HG02870 (cell line): ENCODE data around the gene LRRFIP1.
A peak's percentile ranks its signal among the peaks of the same experiment; 100 is the strongest.
"Not testable (repeated sequence)": the region's sequence is repeated elsewhere in the genome, so short reads cannot be mapped to it uniquely, and the experiment has no call there.

Experiments used
- ATAC-seq: cut with Tn5 transposase; IDR thresholded peaks from one replicate; pipeline ENCODE4 v1.9.1; 2021; ENCODE audit warnings: mild to moderate bottlenecking, moderate library complexity; ENCODE audit not compliant: unreplicated experiment

LRRFIP1 gene

GRCh38 chr2:237682856-237683670 lies 55.7 kb downstream of the LRRFIP1 start:
- ATAC-seq: no peak

GRCh38 chr2:237685408-237685807 lies 58.0 kb downstream of the LRRFIP1 start:
- ATAC-seq: no peak

GRCh38 chr2:237686659-237687136 lies 59.3 kb downstream of the LRRFIP1 start:
- no peak for ATAC-seq

- no peak for ATAC-seq
These were observed 60.7 kb downstream of the LRRFIP1 start for GRCh38 chr2:237688081-237688480.

- not testable (repeated sequence) for ATAC-seq
These were observed 61.2 kb downstream of the LRRFIP1 start for GRCh38 chr2:237688541-237688940.

GRCh38 chr2:237689336-237690131 lies 62.1 kb downstream of the LRRFIP1 start:
- no peak for ATAC-seq

- peak; percentile 36 for ATAC-seq
These were observed 63.9 kb downstream of the LRRFIP1 start for GRCh38 chr2:237691029-237691907.

GRCh38 chr2:237691908-237692600 lies 64.7 kb downstream of the LRRFIP1 start:
- ATAC-seq: peak; percentile 31

GRCh38 chr2:237692601-237693290 lies 65.4 kb downstream of the LRRFIP1 start:
- no peak for ATAC-seq

- ATAC-seq: no peak
These were observed 66.1 kb downstream of the LRRFIP1 start for GRCh38 chr2:237693291-237693994.

- ATAC-seq: no peak
These were observed 67.2 kb downstream of the LRRFIP1 start for GRCh38 chr2:237694415-237695194.

GRCh38 chr2:237695201-237695780 lies 67.9 kb downstream of the LRRFIP1 start:
- ATAC-seq: no peak

GRCh38 chr2:237696461-237696860 lies 69.1 kb downstream of the LRRFIP1 start:
- ATAC-seq: peak; percentile 29

- ATAC-seq: no peak
These were observed 70.4 kb downstream of the LRRFIP1 start for GRCh38 chr2:237697586-237698357.

GRCh38 chr2:237698358-237698694 lies 70.9 kb downstream of the LRRFIP1 start:
- no peak for ATAC-seq

- ATAC-seq: no peak
These were observed 72.6 kb downstream of the LRRFIP1 start for GRCh38 chr2:237699870-237700511.

- no peak for ATAC-seq
These were observed 73.2 kb downstream of the LRRFIP1 start for GRCh38 chr2:237700512-237701032.
